Suppressor macrophage treated with lipopolysaccharide for 4 hours (primary cell): ENCODE measurements around the gene JPH2.
A peak's percentile ranks its signal among the peaks of the same experiment; 100 is the strongest.

Source experiments
- DNase-seq: peaks from one replicate; pipeline ENCODE4 v3.0.0-alpha.2; 2020

JPH2 gene

GRCh38 chr20:44098256-44098630 is 88.7 kb downstream of the JPH2 start:
- no peak for DNase-seq

- DNase-seq = no peak
Observed at GRCh38 chr20:44097521-44098255, 89.3 kb downstream of the JPH2 start.

- no peak for DNase-seq
Observed at GRCh38 chr20:44095831-44096230, 91.2 kb downstream of the JPH2 start.

GRCh38 chr20:44093249-44093582 is 93.8 kb downstream of the JPH2 start:
- no peak for DNase-seq

- DNase-seq = peak; percentile 54
Observed at GRCh38 chr20:44092551-44093248, 94.3 kb downstream of the JPH2 start.

- no peak for DNase-seq
Observed at GRCh38 chr20:44091026-44091425, 96.0 kb downstream of the JPH2 start.

- DNase-seq = peak; percentile 28
Observed at GRCh38 chr20:44089987-44090674, 96.9 kb downstream of the JPH2 start.

- no peak for DNase-seq
Observed at GRCh38 chr20:44087857-44088120, 99.2 kb downstream of the JPH2 start.

- no peak for DNase-seq
Observed at GRCh38 chr20:44087051-44087856, 99.7 kb downstream of the JPH2 start.

- DNase-seq = no peak
Observed at GRCh38 chr20:44085616-44086434, 101.2 kb downstream of the JPH2 start.

GRCh38 chr20:44084891-44085290 is 102.1 kb downstream of the JPH2 start:
- no peak for DNase-seq

- DNase-seq = no peak
Observed at GRCh38 chr20:44084439-44084838, 102.5 kb downstream of the JPH2 start.

- no peak for DNase-seq
Observed at GRCh38 chr20:44083220-44083933, 103.6 kb downstream of the JPH2 start.

GRCh38 chr20:44081888-44082287 is 105.1 kb downstream of the JPH2 start:
- DNase-seq = no peak

GRCh38 chr20:44081476-44081875 is 105.5 kb downstream of the JPH2 start:
- DNase-seq = no peak

GRCh38 chr20:44080646-44081267 is 106.2 kb downstream of the JPH2 start:
- peak; percentile 84 for DNase-seq

- DNase-seq = no peak
Observed at GRCh38 chr20:44080064-44080463, 106.9 kb downstream of the JPH2 start.

- no peak for DNase-seq
Observed at GRCh38 chr20:44079291-44079690, 107.7 kb downstream of the JPH2 start.

- no peak for DNase-seq
Observed at GRCh38 chr20:44075950-44076232, 111.1 kb downstream of the JPH2 start.

- DNase-seq = peak; percentile 13
Observed at GRCh38 chr20:44075191-44075949, 111.6 kb downstream of the JPH2 start.
